IMR-90 (cell line): Measurements from ENCODE around the gene BCAS1. TPM values are rescaled to one million over a fixed set of nuclear protein-coding genes. Genes with fewer than 3 reads are reported as not detected.

Source experiments
- ATAC-seq: fragments of 200-7000 bp; cut with Tn5 transposase; 2 replicates; pipeline ENCODE4 v1.9.1; 2020; ENCODE audit warnings: low read depth, mild to moderate bottlenecking, moderate library complexity
- BruUV-seq: library from RNA; stranded (reverse); fragments of 400-500 nt; replicated peaks from 2 replicates; lab custom pipeline; 2021; lab: Mats Ljungman, UMichigan
- CTCF ChIA-PET: fragments of 300-600 bp; formaldehyde crosslinking; extraction: SDS; loops from one replicate; lab custom pipeline; 2021; ENCODE audit warnings: antibody characterized with exemption; lab: Yijun Ruan, JAX
- POLR2A ChIA-PET: fragments of 300-600 bp; sonication (Branson Sonifier 250); formaldehyde crosslinking; loops from one replicate; lab custom pipeline; 2022; ENCODE audit warnings: antibody characterized with exemption; ENCODE audit not compliant: unreplicated experiment; lab: Charles Lee
- DNase-seq: peaks from one replicate; pipeline ENCODE4 v3.0.0; 2013
- H2AFZ ChIP-seq: replicated peaks from 2 replicates; pipeline ENCODE3; 2013; ENCODE audit warnings: low read length, mild to moderate bottlenecking; ENCODE audit not compliant: poor library complexity
- H2AK5ac ChIP-seq: 2 replicates; pipeline ENCODE4 v1.6.1; 2013; ENCODE audit warnings: low read depth, low read length, inconsistent platforms
- H2AK9ac ChIP-seq: replicated peaks from 2 replicates; pipeline ENCODE3; 2013; ENCODE audit warnings: mild to moderate bottlenecking, low read depth, low read length, moderate library complexity; ENCODE audit not compliant: poor library complexity
- H2BK120ac ChIP-seq: 2 replicates; pipeline ENCODE4 v1.6.1; 2013; ENCODE audit warnings: low read depth, low read length, inconsistent platforms
- H2BK15ac ChIP-seq: 3 replicates; pipeline ENCODE4 v1.6.1; 2013; ENCODE audit warnings: low read depth, low read length, inconsistent platforms
- H2BK20ac ChIP-seq: 2 replicates; pipeline ENCODE4 v1.6.1; 2013; ENCODE audit warnings: low read depth, mild to moderate bottlenecking, inconsistent platforms, low read length, moderate library complexity
- H2BK5ac ChIP-seq: 2 replicates; pipeline ENCODE4 v1.6.1; 2013; ENCODE audit warnings: mild to moderate bottlenecking, low read depth, low read length, inconsistent platforms; ENCODE audit not compliant: poor library complexity, severe bottlenecking
- H3K14ac ChIP-seq: replicated peaks from 2 replicates; pipeline ENCODE4 v1.6.1; 2013; ENCODE audit warnings: low read depth, low read length, inconsistent platforms
- H3K18ac ChIP-seq: 2 replicates; pipeline ENCODE4 v1.6.1; 2013; ENCODE audit warnings: low read depth, low read length, control low read depth
- H3K23ac ChIP-seq: 2 replicates; pipeline ENCODE4 v1.6.1; 2013; ENCODE audit warnings: low read depth, low read length, inconsistent platforms
- H3K27ac ChIP-seq: 2 replicates; pipeline ENCODE4 v1.5.1; 2013; ENCODE audit warnings: mild to moderate bottlenecking, control low read depth, low read length; ENCODE audit not compliant: insufficient read depth
- H3K27me3 ChIP-seq: 2 replicates; pipeline ENCODE4 v1.6.1; 2013; ENCODE audit warnings: low read length; ENCODE audit not compliant: control insufficient read depth, insufficient read depth
- H3K36me3 ChIP-seq: 2 replicates; pipeline ENCODE4 v1.6.1; 2013; ENCODE audit warnings: low read length, mixed read lengths; ENCODE audit not compliant: control insufficient read depth, insufficient read depth
- H3K4ac ChIP-seq: 2 replicates; pipeline ENCODE4 v1.6.1; 2013; ENCODE audit warnings: low read depth, low read length, inconsistent platforms
- H3K4me1 ChIP-seq: 2 replicates; pipeline ENCODE4 v1.6.1; 2013; ENCODE audit warnings: low read length, mixed read lengths; ENCODE audit not compliant: control insufficient read depth, insufficient read depth
- H3K4me2 ChIP-seq: 2 replicates; pipeline ENCODE4 v1.6.1; 2013; ENCODE audit warnings: low read depth, mild to moderate bottlenecking, control low read depth, low read length, moderate library complexity
- H3K4me3 ChIP-seq: 2 replicates; pipeline ENCODE4 v1.5.1; 2013; ENCODE audit warnings: low read depth, mild to moderate bottlenecking, control low read depth, low read length, moderate library complexity; ENCODE audit not compliant: insufficient read depth
- H3K56ac ChIP-seq: 2 replicates; pipeline ENCODE4 v1.6.1; 2013; ENCODE audit warnings: low read length, inconsistent platforms; ENCODE audit not compliant: insufficient read depth; ENCODE audit errors: extremely low read depth
- H3K79me1 ChIP-seq, 2 experiments: 2 replicates each; pipeline ENCODE4 v1.6.1; 2013; ENCODE audit warnings: low read length in 2 of 2, inconsistent platforms in 1 of 2, low read depth in 1 of 2
- H3K9ac ChIP-seq: 2 replicates; pipeline ENCODE4 v1.6.1; 2013; ENCODE audit warnings: low read depth, low read length, control low read depth
- H3K9me1 ChIP-seq: 2 replicates; pipeline ENCODE4 v1.6.1; 2013; ENCODE audit warnings: low read length, inconsistent platforms; ENCODE audit not compliant: insufficient read depth
- H3K9me3 ChIP-seq: 2 replicates; pipeline ENCODE4 v1.6.1; 2013; ENCODE audit warnings: low read length; ENCODE audit not compliant: control insufficient read depth, insufficient read depth
- H4K20me1 ChIP-seq: 2 replicates; pipeline ENCODE4 v1.6.1; 2013; ENCODE audit warnings: low read length, inconsistent platforms; ENCODE audit not compliant: insufficient read depth
- H4K5ac ChIP-seq: 2 replicates; pipeline ENCODE4 v1.6.1; 2013; ENCODE audit warnings: mild to moderate bottlenecking, low read depth, low read length, control low read depth
- H4K8ac ChIP-seq, 2 experiments: 2 replicates each; pipeline ENCODE4 v1.6.1; 2013; ENCODE audit warnings: low read depth in 2 of 2, low read length in 2 of 2, control low read depth in 1 of 2, inconsistent platforms in 1 of 2
- H4K91ac ChIP-seq: 2 replicates; pipeline ENCODE4 v1.6.1; 2013; ENCODE audit warnings: low read depth, low read length, inconsistent platforms; ENCODE audit not compliant: insufficient read depth
- BHLHE40 ChIP-seq: fragments of 150-350 bp; IDR thresholded peaks from 2 replicates; pipeline ENCODE4 v1.6.1; 2016; ENCODE audit warnings: mild to moderate bottlenecking, low read depth, low read length
- CEBPB ChIP-seq: IDR thresholded peaks from 2 replicates; pipeline ENCODE4 v1.6.1; 2012; ENCODE audit warnings: low read depth, low read length, improper control_type of control experiment
- CHD1 ChIP-seq: IDR thresholded peaks from 2 replicates; pipeline ENCODE4 v1.6.1; 2012; ENCODE audit warnings: low read depth, low read length, improper control_type of control experiment
- CTCF ChIP-seq: conservative IDR thresholded peaks from 2 replicates; pipeline ENCODE4 v1.5.1; 2012; ENCODE audit warnings: mild to moderate bottlenecking, low read depth, low read length, improper control_type of control experiment
- ELK1 ChIP-seq: fragments of 150-350 bp; IDR thresholded peaks from 2 replicates; pipeline ENCODE4 v1.6.1; 2016; ENCODE audit warnings: low read depth, mild to moderate bottlenecking, low read length, moderate library complexity, borderline replicate concordance
- FOS ChIP-seq: fragments of 150-350 bp; IDR thresholded peaks from 2 replicates; pipeline ENCODE4 v1.6.1; 2016; ENCODE audit warnings: low read depth, low read length
- MAFK ChIP-seq: IDR thresholded peaks from 2 replicates; pipeline ENCODE4 v1.6.1; 2012; ENCODE audit warnings: low read depth, low read length, improper control_type of control experiment
- MAZ ChIP-seq: IDR thresholded peaks from 2 replicates; pipeline ENCODE4 v1.6.1; 2012; ENCODE audit warnings: low read depth, mild to moderate bottlenecking, low read length, improper control_type of control experiment, moderate library complexity, borderline replicate concordance
- MXI1 ChIP-seq: IDR thresholded peaks from 2 replicates; pipeline ENCODE4 v1.6.1; 2012; ENCODE audit warnings: low read depth, mild to moderate bottlenecking, low read length, moderate library complexity, borderline replicate concordance
- NFE2L2 ChIP-seq: fragments of 150-350 bp; IDR thresholded peaks from 2 replicates; pipeline ENCODE4 v1.6.1; 2016; ENCODE audit warnings: low read depth, mild to moderate bottlenecking, low read length
- POLR2A ChIP-seq: IDR thresholded peaks from 2 replicates; pipeline ENCODE4 v1.6.1; 2012; ENCODE audit warnings: mild to moderate bottlenecking, low read depth, low read length
- RAD21 ChIP-seq: IDR thresholded peaks from 2 replicates; pipeline ENCODE4 v1.6.1; 2012; ENCODE audit warnings: low read length, improper control_type of control experiment
- RCOR1 ChIP-seq: IDR thresholded peaks from 2 replicates; pipeline ENCODE4 v1.6.1; 2012; ENCODE audit warnings: mild to moderate bottlenecking, low read length, improper control_type of control experiment; ENCODE audit not compliant: insufficient replicate concordance
- RFX5 ChIP-seq: IDR thresholded peaks from 2 replicates; pipeline ENCODE4 v1.8.0; 2012; ENCODE audit warnings: low read depth, mild to moderate bottlenecking, low read length, moderate library complexity
- SMC3 ChIP-seq: fragments of 150-350 bp; IDR thresholded peaks from 2 replicates; pipeline ENCODE4 v1.6.1; 2016; ENCODE audit warnings: low read depth, mild to moderate bottlenecking, antibody characterized with exemption, low read length, moderate library complexity
- USF2 ChIP-seq: fragments of 150-350 bp; IDR thresholded peaks from 2 replicates; pipeline ENCODE4 v1.6.1; 2017; ENCODE audit warnings: mild to moderate bottlenecking, antibody characterized with exemption, low read length, low read depth
- WGBS, 2 experiments: methylation state at CpG; one replicate each; pipeline versions ENCODE4 v1.1.5 to v1.1.7; 2013; ENCODE audit warnings: missing lambda C conversion rate in 2 of 2; ENCODE audit not compliant: insufficient read length in 1 of 2; ENCODE audit errors: extremely low coverage in 2 of 2; 5-methylcytosine and 5-hydroxymethylcytosine counted together
- dilution Hi-C: fragments of 300-500 bp; cut with HindIII; formaldehyde crosslinking; loops from one replicate; pipeline ENCODE4 v1.14.3; 2018; ENCODE audit warnings: low sequenced_read_pairs; ENCODE audit not compliant: unreplicated experiment
- in situ Hi-C: fragments of 300-500 bp; cut with MboI; formaldehyde crosslinking; loops from 3 replicates; pipeline ENCODE4 v1.14.3; 2019; ENCODE audit warnings: low sequenced_read_pairs, inconsistent platforms, mixed read lengths
- intact Hi-C: fragments of 100-400 bp; cut with micrococcal nuclease; formaldehyde crosslinking; loops from 2 replicates; pipeline ENCODE4 v1.10.0; 2022
- polyA plus RNA-seq, 3 experiments: library from polyadenylated mRNA; depleted of rRNA; stranded (reverse); fragments of >200 nt; gene quantifications; 2 replicates each; pipeline ENCODE4 v1.2.3, GENCODE V29; 2012; ENCODE audit warnings: low replicate concordance in 1 of 3
- total RNA-seq: library from RNA; depleted of rRNA; stranded (reverse); fragments of >200 nt; gene quantifications from 2 replicates; pipeline ENCODE4 v1.2.3, GENCODE V29; 2012

BCAS1 gene
- total and polyA plus RNA-seq, 2 of the 4 experiments (the other 2 are of a cell fraction), result under 0.01 TPM; not detected in 1

GRCh38 chr20:54040531-54040930 is 29.9 kb downstream of the BCAS1 start:
- dilution Hi-C loops, result no loop called here
- ATAC-seq, result no peak
- DNase-seq, result no peak

More at GRCh38 chr20:54040531-54040930, 29.9 kb downstream of the BCAS1 start:
- H2BK15ac ChIP-seq, result no peak overlapping the region
- no peaks in the 10 kb centered on the region for H3K9me3 ChIP-seq
- H3K4me2 ChIP-seq, result no peak overlapping the region
- H3K27me3 ChIP-seq, result peaks cover 2% of the 10 kb centered on the region; the same call in 1 of the 2 replicates
- no peaks in the 10 kb centered on the region for H4K20me1 ChIP-seq
- ChIA-PET POLR2A (no interaction called here), CTCF (no interaction called here)
- no peak overlapping the region for H2BK5ac ChIP-seq
- TF ChIP-seq CHD1, result no peak
- no peak for TF ChIP-seq BHLHE40
- no peak for TF ChIP-seq RAD21
- TF ChIP-seq CEBPB, result no peak
- TF ChIP-seq NFE2L2, result no peak
- TF ChIP-seq USF2, result no peak
- TF ChIP-seq RCOR1, result no peak
- no peak for TF ChIP-seq FOS
- no peak for TF ChIP-seq MXI1
- TF ChIP-seq CTCF, result no peak
- no peak for TF ChIP-seq MAZ
- no peak for TF ChIP-seq POLR2A
- TF ChIP-seq RFX5, result no peak
- TF ChIP-seq ELK1, result no peak
- no peak for TF ChIP-seq SMC3
- TF ChIP-seq MAFK, result no peak
- H4K91ac ChIP-seq, result no peak overlapping the region
- H3K23ac ChIP-seq, result no peak overlapping the region
- H2AK5ac ChIP-seq, result no peak overlapping the region
- BruUV-seq, result no TSS peak
- no peak overlapping the region for H2AK9ac ChIP-seq
- in situ Hi-C loops, result no loop called here
- H3K4me1 ChIP-seq, result no peaks in the 10 kb centered on the region
- no peak overlapping the region for H2AFZ ChIP-seq
- no peaks in the 10 kb centered on the region for H3K9me1 ChIP-seq
- no peak overlapping the region for H3K14ac ChIP-seq
- H3K36me3 ChIP-seq, result no peaks in the 10 kb centered on the region
- H2BK20ac ChIP-seq, result no peak overlapping the region
- no peak overlapping the region for H4K8ac ChIP-seq
- no peak overlapping the region for H3K27ac ChIP-seq
- no CpG with 5 or more reads among the region's 3 CpGs for WGBS, 2 experiments
- H3K79me1 ChIP-seq, result no peaks in the 10 kb centered on the region
- H3K18ac ChIP-seq, result no peak overlapping the region
- H4K5ac ChIP-seq, result no peak overlapping the region
- H2BK120ac ChIP-seq, result no peak overlapping the region
- H3K4ac ChIP-seq, result no peak overlapping the region
- H3K9ac ChIP-seq, result no peak overlapping the region
- no peak overlapping the region for H3K56ac ChIP-seq
- H3K4me3 ChIP-seq, result no peak overlapping the region
- intact Hi-C loops, result no loop called here
